SK-N-SH (cell line): ENCODE measurements around the gene KIF18A. TPM values are rescaled to one million over a fixed set of nuclear protein-coding genes. Genes with fewer than 3 reads are reported as not detected.

Source experiments
- CTCF ChIA-PET: fragments of 300-600, 350-600 bp; formaldehyde crosslinking; extraction: SDS; loops from one replicate; lab custom pipeline; 2021; lab: Yijun Ruan, JAX
- POLR2A ChIA-PET: fragments of 350-600 bp; sonication (Branson Sonifier 250); formaldehyde crosslinking; extraction: SDS; loops from one replicate; lab custom pipeline; 2020; ENCODE audit warnings: antibody characterized with exemption, inconsistent platforms; lab: Yijun Ruan, JAX
- DNase-seq: peaks from one replicate; pipeline ENCODE4 v3.0.0; 2012
- H2AFZ ChIP-seq: fragments of 200-600 bp; sonication (generic); 2 replicates; pipeline ENCODE4 v1.8.1; 2016; ENCODE audit warnings: antibody characterized with exemption, mild to moderate bottlenecking, low read depth
- H3F3A ChIP-seq: fragments of 200-600 bp; sonication (generic); replicated peaks from 2 replicates; pipeline ENCODE3; 2016; ENCODE audit warnings: antibody characterized with exemption, mild to moderate bottlenecking; ENCODE audit not compliant: insufficient read depth
- H3K27ac ChIP-seq, 2 experiments: fragments of 200-500 bp in 1 of 2; fragments of 200-600 bp in 1 of 2; sonication (Bioruptor generic) in 1 of 2; sonication (generic), shearing (Covaris generic) in 1 of 2; 2 replicates each; pipeline versions ENCODE4 v1.5.1 to v1.6.1; 2014 to 2016; ENCODE audit warnings: low read depth in 2 of 2, inconsistent platforms in 1 of 2, low read length in 1 of 2, mild to moderate bottlenecking in 1 of 2, mixed read lengths in 1 of 2
- H3K27me3 ChIP-seq: fragments of 200-600 bp; sonication (generic), shearing (Covaris generic); 2 replicates; pipeline ENCODE4 v1.6.1; 2016; ENCODE audit warnings: mixed run types; ENCODE audit not compliant: insufficient read depth
- H3K36me3 ChIP-seq, 2 experiments: fragments of 200-500 bp in 1 of 2; fragments of 200-600 bp in 1 of 2; sonication (Bioruptor generic) in 1 of 2; sonication (generic) in 1 of 2; replicated peaks in 1 of 2; 2 replicates each; pipeline versions ENCODE3 to v1.5.1; 2014 to 2016; ENCODE audit warnings: low read length in 1 of 2, mild to moderate bottlenecking in 1 of 2; ENCODE audit not compliant: insufficient read depth in 2 of 2, control insufficient read depth in 1 of 2
- H3K4me1 ChIP-seq, 2 experiments: fragments of 200-500 bp in 1 of 2; fragments of 200-600 bp in 1 of 2; sonication (Bioruptor generic) in 1 of 2; sonication (generic), shearing (Covaris generic) in 1 of 2; 2 replicates each; pipeline versions ENCODE4 v1.5.1 to v1.6.1; 2014 to 2016; ENCODE audit warnings: low read depth in 1 of 2, low read length in 1 of 2, mixed run types in 1 of 2; ENCODE audit not compliant: insufficient read depth in 2 of 2, control insufficient read depth in 1 of 2
- H3K4me2 ChIP-seq: fragments of 200-600 bp; sonication (generic), shearing (Covaris generic); 2 replicates; pipeline ENCODE4 v1.6.1; 2017; ENCODE audit warnings: mixed run types
- H3K4me3 ChIP-seq, 2 experiments: fragments of 200-500 bp in 1 of 2; fragments of 200-600 bp in 1 of 2; sonication (Bioruptor generic) in 1 of 2; sonication (generic), shearing (Covaris generic) in 1 of 2; 2 replicates each; pipeline versions ENCODE4 v1.5.1 to v1.8.1; 2014 to 2016; ENCODE audit warnings: low read depth in 2 of 2, inconsistent platforms in 1 of 2, low read length in 1 of 2, mild to moderate bottlenecking in 1 of 2, mixed read lengths in 1 of 2, moderate library complexity in 1 of 2
- H3K79me2 ChIP-seq: fragments of 200-600 bp; sonication (generic); 2 replicates; pipeline ENCODE4 v1.8.1; 2017; ENCODE audit warnings: mild to moderate bottlenecking; ENCODE audit not compliant: insufficient read depth
- H3K9ac ChIP-seq: fragments of 200-600 bp; sonication (generic); 2 replicates; pipeline ENCODE4 v1.6.1; 2017; ENCODE audit warnings: mixed run types
- H3K9me2 ChIP-seq: fragments of 200-600 bp; sonication (generic); 2 replicates; pipeline ENCODE4 v1.6.1; 2017; ENCODE audit warnings: mixed run types
- H3K9me3 ChIP-seq: fragments of 200-600 bp; sonication (generic); 2 replicates; pipeline ENCODE4 v1.6.1; 2017; ENCODE audit warnings: mixed run types, mild to moderate bottlenecking, moderate library complexity
- H4K20me1 ChIP-seq: fragments of 200-600 bp; sonication (generic); 2 replicates; pipeline ENCODE4 v1.6.1; 2017; ENCODE audit warnings: mild to moderate bottlenecking, mixed run types; ENCODE audit not compliant: insufficient read depth
- FOSL2 ChIP-seq: IDR thresholded peaks from 2 replicates; pipeline ENCODE4 v1.4.0; 2012; ENCODE audit warnings: low read depth, mild to moderate bottlenecking, moderate library complexity, borderline replicate concordance
- FOXM1 ChIP-seq: IDR thresholded peaks from 2 replicates; pipeline ENCODE4 v1.4.0; 2012; ENCODE audit warnings: low read depth, mild to moderate bottlenecking
- MEF2A ChIP-seq: IDR thresholded peaks from 2 replicates; pipeline ENCODE4 v1.4.0; 2012; ENCODE audit warnings: low read depth, borderline replicate concordance
- NFIC ChIP-seq: IDR thresholded peaks from 2 replicates; pipeline ENCODE4 v1.4.0; 2012; ENCODE audit warnings: borderline replicate concordance
- PBX3 ChIP-seq: IDR thresholded peaks from 2 replicates; pipeline ENCODE4; 2012
- REST ChIP-seq: IDR thresholded peaks from 2 replicates; pipeline ENCODE4 v1.6.1; 2012; ENCODE audit warnings: mild to moderate bottlenecking, low read depth, low read length, moderate library complexity
- RFX5 ChIP-seq: IDR thresholded peaks from 2 replicates; pipeline ENCODE4 v1.6.1; 2012; ENCODE audit warnings: mild to moderate bottlenecking, improper control_type of control experiment, low read length
- RXRA ChIP-seq: IDR thresholded peaks from 2 replicates; pipeline ENCODE4 v1.4.0; 2012; ENCODE audit warnings: low read depth, mild to moderate bottlenecking, borderline replicate concordance
- SMC3 ChIP-seq: IDR thresholded peaks from 2 replicates; pipeline ENCODE4 v1.6.1; 2012; ENCODE audit warnings: low read depth, low read length, improper control_type of control experiment
- TCF12 ChIP-seq: IDR thresholded peaks from 2 replicates; pipeline ENCODE4 v1.4.0; 2012
- USF1 ChIP-seq: IDR thresholded peaks from 2 replicates; pipeline ENCODE4 v1.4.0; 2012; ENCODE audit warnings: low read depth, borderline replicate concordance
- USF2 ChIP-seq: fragments of 150-350 bp; IDR thresholded peaks from 2 replicates; pipeline ENCODE4 v1.6.1; 2017; ENCODE audit warnings: antibody characterized with exemption, low read length, low read depth, borderline replicate concordance
- YY1 ChIP-seq: IDR thresholded peaks from 2 replicates; pipeline ENCODE4 v1.4.0; 2012; ENCODE audit warnings: low read depth, mild to moderate bottlenecking
- ZBTB33 ChIP-seq: IDR thresholded peaks from 2 replicates; pipeline ENCODE4 v1.4.0; 2012; ENCODE audit warnings: low read depth, borderline replicate concordance
- WGBS: methylation state at CpG from one replicate; pipeline ENCODE4 v1.1.6; 2017; ENCODE audit warnings: low lambda C conversion rate; 5-methylcytosine and 5-hydroxymethylcytosine counted together
- polyA plus RNA-seq, 3 experiments: library from polyadenylated mRNA; depleted of rRNA; stranded (reverse); fragments of >200 nt; gene quantifications; 2 replicates each; pipeline ENCODE4 v1.2.3, GENCODE V29; 2012
- TF ChIP-seq, protein P1 (sequence below): fragments of 150-350 bp; IDR thresholded peaks from 2 replicates; pipeline ENCODE4 v1.6.1; 2016; ENCODE audit warnings: mild to moderate bottlenecking, low read depth, low read length
- TF ChIP-seq, protein P2 (sequence below): IDR thresholded peaks from 2 replicates; pipeline ENCODE4 v1.4.0; 2012; ENCODE audit warnings: low read depth

Gene KIF18A
- polyA plus RNA-seq, 1 of the 3 experiments (the other 2 are of a cell fraction), result 3.8 TPM

GRCh38 chr11:28026634-28027290, 81.2 kb downstream of the KIF18A start:
- Histone ChIP-seq H3K4me2 (no peak overlapping the region), H4K20me1 (no peaks in the 10 kb centered on the region), H3K9me3 (no peaks in the 10 kb centered on the region), H3K4me3 (no peak overlapping the region), H3K27me3 (no peaks in the 10 kb centered on the region), H3K36me3 (peaks cover 5 to 41% of the 10 kb centered on the region in 2 experiments), H3K27ac (no peak overlapping the region), H3K79me2 (peaks cover 20% of the 10 kb centered on the region; the same call in 1 of the 2 replicates), H3K9me2 (no peaks in the 10 kb centered on the region), H2AFZ (peak overlapping the region; percentile 33; the same call in 1 of the 2 replicates), H3F3A (peaks cover 12% of the 10 kb centered on the region), H3K4me1 (peaks cover 0 to 7% of the 10 kb centered on the region in 2 experiments; a peak in 1 of 4 replicates), H3K9ac (no peak overlapping the region)
- TF ChIP-seq FOXM1 (no peak), USF2 (no peak), ZBTB33 (no peak), NFIC (no peak), TCF12 (no peak)
- TF ChIP-seq, protein P1, sequence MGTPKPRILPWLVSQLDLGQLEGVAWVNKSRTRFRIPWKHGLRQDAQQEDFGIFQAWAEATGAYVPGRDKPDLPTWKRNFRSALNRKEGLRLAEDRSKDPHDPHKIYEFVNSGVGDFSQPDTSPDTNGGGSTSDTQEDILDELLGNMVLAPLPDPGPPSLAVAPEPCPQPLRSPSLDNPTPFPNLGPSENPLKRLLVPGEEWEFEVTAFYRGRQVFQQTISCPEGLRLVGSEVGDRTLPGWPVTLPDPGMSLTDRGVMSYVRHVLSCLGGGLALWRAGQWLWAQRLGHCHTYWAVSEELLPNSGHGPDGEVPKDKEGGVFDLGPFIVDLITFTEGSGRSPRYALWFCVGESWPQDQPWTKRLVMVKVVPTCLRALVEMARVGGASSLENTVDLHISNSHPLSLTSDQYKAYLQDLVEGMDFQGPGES, result no peak
- 93% methylated on average over 2 of the region's 2 CpGs for WGBS
- CTCF ChIA-PET, result no interaction called here
- no peak for DNase-seq
- POLR2A ChIA-PET, result no interaction called here

DNA sequence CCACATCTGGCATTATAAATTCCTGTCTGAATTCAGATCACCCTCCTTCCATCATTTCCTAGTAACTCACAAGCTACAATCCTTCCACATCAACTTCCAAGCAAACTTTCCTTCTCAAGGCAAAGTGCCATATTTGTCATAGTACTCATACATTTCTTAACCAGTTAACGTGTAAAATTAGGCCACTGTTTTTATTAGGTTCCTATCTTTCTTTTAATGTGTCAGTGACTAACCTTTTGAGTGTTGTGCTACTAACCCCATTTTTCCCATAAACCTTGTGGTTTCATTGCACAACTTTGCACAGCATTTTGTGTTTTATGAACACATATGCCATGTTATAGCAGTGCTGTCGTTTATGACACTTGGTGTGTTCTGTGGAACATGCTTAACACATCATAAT, 90.1 kb downstream of the KIF18A start:
- CTCF ChIA-PET, result interaction anchor here (1.1 to 1.3 kb wide), 2 partner anchors 24 to 312 kb away, joined by 3 read pairs; no protein-coding TSS in a partner anchor
- no peak for TF ChIP-seq PBX3
- no peak for TF ChIP-seq USF1
- TF ChIP-seq MEF2A, result no peak
- TF ChIP-seq RXRA, result no peak
- no peak for TF ChIP-seq SMC3
- TF ChIP-seq RFX5, result no peak
- TF ChIP-seq FOSL2, result no peak
- TF ChIP-seq YY1, result no peak
- TF ChIP-seq REST, result no peak
- TF ChIP-seq, protein P2, sequence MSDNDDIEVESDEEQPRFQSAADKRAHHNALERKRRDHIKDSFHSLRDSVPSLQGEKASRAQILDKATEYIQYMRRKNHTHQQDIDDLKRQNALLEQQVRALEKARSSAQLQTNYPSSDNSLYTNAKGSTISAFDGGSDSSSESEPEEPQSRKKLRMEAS, result no peak

More for the DNA sequence above, 90.1 kb downstream of the KIF18A start:
- Histone ChIP-seq H2AFZ (no peak overlapping the region), H3K4me2 (no peak overlapping the region), H3K4me3 (no peak overlapping the region), H3K9me3 (no peaks in the 10 kb centered on the region), H3K27ac (no peak overlapping the region), H3F3A (peaks cover 8% of the 10 kb centered on the region), H3K9ac (no peak overlapping the region), H3K79me2 (no peaks in the 10 kb centered on the region), H3K27me3 (no peaks in the 10 kb centered on the region), H3K9me2 (no peaks in the 10 kb centered on the region), H3K36me3 (peaks cover 8 to 23% of the 10 kb centered on the region in 2 experiments), H4K20me1 (no peaks in the 10 kb centered on the region), H3K4me1 (no peaks in the 10 kb centered on the region)
- DNase-seq, result no peak
- 89% methylated on average over 2 of the region's 2 CpGs for WGBS
- POLR2A ChIA-PET, result no interaction called here
